ENCODE measurements around the gene PTPRG. TPM values are rescaled to one million over a fixed set of nuclear protein-coding genes. Genes with fewer than 3 reads are reported as not detected.

The PTPRG gene
- total and polyA plus RNA-seq, 11 donors, result 8.0 to 48.5 (median 35.4) TPM

DNA sequence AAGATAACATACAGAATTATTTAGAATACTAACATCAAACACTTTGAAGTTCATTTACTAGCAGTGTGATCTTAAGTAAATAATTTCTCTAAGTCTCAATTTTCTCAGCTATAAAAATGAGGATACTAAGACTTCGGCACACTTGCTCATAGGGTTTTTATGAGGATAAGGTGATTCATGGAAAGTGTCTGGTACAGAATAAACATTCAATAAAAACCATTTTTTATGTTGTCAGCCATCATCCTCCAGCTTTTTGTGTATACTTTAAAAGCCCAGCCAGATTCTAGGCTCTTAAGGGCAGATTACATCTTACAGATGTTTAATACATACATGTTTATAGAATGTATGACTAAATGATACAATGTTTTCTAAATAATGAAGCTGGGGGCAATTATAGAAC, 755.2 kb downstream of the PTPRG start:
- no peak for DNase-seq
- Histone ChIP-seq H3K4me3 (no peak overlapping the region), H3K9me3 (peaks cover 0 to 4% (median 0%) of the 10 kb centered on the region in 12 donors), H3K27ac (no peak overlapping the region), H3K27me3 (no peaks in the 10 kb centered on the region), H3K4me1 (peaks cover 0 to 8% (median 0%) of the 10 kb centered on the region in 12 donors), H3K36me3 (peaks cover 0 to under 1% (median 0%) of the 10 kb centered on the region in 9 donors)
- 96 to 98% (median 97%) methylated on average over 1 of the region's 1 CpG for WGBS, 4 donors
- no peak for TF ChIP-seq POLR2A (IDR thresholded peaks at IDR 0.05)
- TF ChIP-seq, protein P1, sequence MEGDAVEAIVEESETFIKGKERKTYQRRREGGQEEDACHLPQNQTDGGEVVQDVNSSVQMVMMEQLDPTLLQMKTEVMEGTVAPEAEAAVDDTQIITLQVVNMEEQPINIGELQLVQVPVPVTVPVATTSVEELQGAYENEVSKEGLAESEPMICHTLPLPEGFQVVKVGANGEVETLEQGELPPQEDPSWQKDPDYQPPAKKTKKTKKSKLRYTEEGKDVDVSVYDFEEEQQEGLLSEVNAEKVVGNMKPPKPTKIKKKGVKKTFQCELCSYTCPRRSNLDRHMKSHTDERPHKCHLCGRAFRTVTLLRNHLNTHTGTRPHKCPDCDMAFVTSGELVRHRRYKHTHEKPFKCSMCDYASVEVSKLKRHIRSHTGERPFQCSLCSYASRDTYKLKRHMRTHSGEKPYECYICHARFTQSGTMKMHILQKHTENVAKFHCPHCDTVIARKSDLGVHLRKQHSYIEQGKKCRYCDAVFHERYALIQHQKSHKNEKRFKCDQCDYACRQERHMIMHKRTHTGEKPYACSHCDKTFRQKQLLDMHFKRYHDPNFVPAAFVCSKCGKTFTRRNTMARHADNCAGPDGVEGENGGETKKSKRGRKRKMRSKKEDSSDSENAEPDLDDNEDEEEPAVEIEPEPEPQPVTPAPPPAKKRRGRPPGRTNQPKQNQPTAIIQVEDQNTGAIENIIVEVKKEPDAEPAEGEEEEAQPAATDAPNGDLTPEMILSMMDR (IDR thresholded peaks at IDR 0.05), result no peak
- no peak for ATAC-seq
- intact Hi-C loops (cut with DNase I), result loop anchor here in 4 of 10 donors (10.0 kb wide), 2 partner anchors 102 to 112 kb away; no protein-coding TSS in a partner anchor

DNA sequence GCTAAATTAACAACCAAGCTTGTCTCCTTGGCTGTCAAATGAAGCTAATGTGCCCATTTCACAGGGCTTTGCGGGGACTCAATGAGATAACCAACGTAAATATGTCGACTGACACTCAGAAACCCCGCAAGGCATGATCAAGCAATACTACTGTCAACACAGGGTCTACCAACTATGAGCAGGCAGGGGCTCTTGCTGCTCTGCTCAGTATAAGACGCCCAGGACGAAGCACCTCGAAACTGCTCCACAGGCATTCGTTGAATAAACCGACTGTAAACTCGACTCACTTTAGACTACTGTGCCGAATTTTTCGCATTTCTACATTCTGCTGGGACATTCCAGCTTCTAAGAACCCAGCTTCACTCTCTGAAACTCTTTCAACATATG, 757.0 kb downstream of the PTPRG start:
- DNase-seq, result no peak
- no peak for TF ChIP-seq POLR2A (IDR thresholded peaks at IDR 0.05)
- TF ChIP-seq, protein P1 (IDR thresholded peaks at IDR 0.05), result no peak
- H3K4me1 ChIP-seq, result peaks cover 0 to 8% (median 0%) of the 10 kb centered on the region in 12 donors
- H3K27ac ChIP-seq, result peak overlapping the region in 7 of 12 donors; percentile 32 to 82 (median 51)
- H3K27me3 ChIP-seq, result no peaks in the 10 kb centered on the region
- peaks cover 0 to 19% (median 7%) of the 10 kb centered on the region in 9 donors for H3K36me3 ChIP-seq
- ATAC-seq, result no peak
- intact Hi-C loops (cut with DNase I), result loop anchor here in 4 of 10 donors (10.0 kb wide), 2 partner anchors 104 to 114 kb away; no protein-coding TSS in a partner anchor
- H3K4me3 ChIP-seq, result peak overlapping the region in 11 of 12 donors; percentile 35 to 68 (median 61)
- peaks cover 0 to 4% (median 0%) of the 10 kb centered on the region in 12 donors for H3K9me3 ChIP-seq
- WGBS, 4 donors, result 30 to 48% (median 40%) methylated on average over 12 of the region's 12 CpGs

DNA sequence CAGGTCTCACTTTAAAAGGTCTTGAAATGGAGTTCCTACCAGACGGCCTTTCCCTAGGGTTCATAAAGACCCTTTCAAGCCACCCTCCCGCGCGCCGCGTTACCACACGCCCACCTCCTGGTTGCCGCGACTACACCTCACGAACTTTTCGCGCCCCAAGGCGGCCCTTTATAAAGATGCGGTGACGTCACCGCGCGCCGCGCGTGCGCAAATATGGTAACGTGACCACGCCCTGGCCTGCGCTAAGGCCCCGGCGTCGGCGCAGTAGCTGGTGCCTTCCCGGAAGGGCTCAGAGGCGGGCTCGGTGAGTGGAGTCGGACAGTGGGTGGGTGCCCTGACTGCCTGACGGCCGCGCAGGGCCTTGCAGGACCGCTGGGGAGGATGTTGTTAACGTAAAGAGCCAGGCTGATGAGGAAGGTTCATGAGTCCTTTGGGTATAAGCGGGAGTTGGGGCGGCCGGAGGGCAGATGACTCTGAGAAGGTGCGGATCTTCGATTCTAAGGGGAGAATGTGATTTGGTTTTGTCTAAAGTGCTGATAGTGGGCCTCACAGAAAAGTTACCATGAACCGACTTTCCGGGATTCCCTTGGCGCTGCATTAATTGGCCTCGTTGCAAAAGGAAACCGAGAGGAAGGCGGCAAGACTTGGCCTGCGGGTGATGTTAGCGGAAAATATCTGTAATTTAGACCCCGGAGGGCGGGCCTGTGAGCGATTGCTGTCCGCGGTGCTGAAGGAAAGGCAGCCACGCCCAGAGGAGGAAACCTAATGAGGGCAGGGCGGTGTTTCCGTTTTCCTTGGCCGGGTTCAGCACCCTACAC, 757.6 kb downstream of the PTPRG start:
- Histone ChIP-seq H3K36me3 (peaks cover 0 to 25% (median 7%) of the 10 kb centered on the region in 9 donors), H3K9me3 (peaks cover 0 to 4% (median 0%) of the 10 kb centered on the region in 12 donors), H3K4me3 (peak overlapping the region; percentile 14 to 68 (median 60)), H3K27me3 (no peaks in the 10 kb centered on the region), H3K4me1 (peaks cover 0 to 8% (median 0%) of the 10 kb centered on the region in 12 donors), H3K27ac (peak overlapping the region in 11 of 12 donors; percentile 6 to 82 (median 51))
- DNase-seq (peak; percentile 82 to 89 (median 86)), ATAC-seq (peak; percentile 99)
- TF ChIP-seq POLR2A (IDR thresholded peaks at IDR 0.05), result no peak
- WGBS, 4 donors, result 1 to 3% (median 1%) methylated on average over 57 to 60 of the region's 60 CpGs
- intact Hi-C loops (cut with DNase I), result loop anchor here in 4 of 10 donors (10.0 kb wide), 2 partner anchors 104 to 114 kb away; no protein-coding TSS in a partner anchor

DNA sequence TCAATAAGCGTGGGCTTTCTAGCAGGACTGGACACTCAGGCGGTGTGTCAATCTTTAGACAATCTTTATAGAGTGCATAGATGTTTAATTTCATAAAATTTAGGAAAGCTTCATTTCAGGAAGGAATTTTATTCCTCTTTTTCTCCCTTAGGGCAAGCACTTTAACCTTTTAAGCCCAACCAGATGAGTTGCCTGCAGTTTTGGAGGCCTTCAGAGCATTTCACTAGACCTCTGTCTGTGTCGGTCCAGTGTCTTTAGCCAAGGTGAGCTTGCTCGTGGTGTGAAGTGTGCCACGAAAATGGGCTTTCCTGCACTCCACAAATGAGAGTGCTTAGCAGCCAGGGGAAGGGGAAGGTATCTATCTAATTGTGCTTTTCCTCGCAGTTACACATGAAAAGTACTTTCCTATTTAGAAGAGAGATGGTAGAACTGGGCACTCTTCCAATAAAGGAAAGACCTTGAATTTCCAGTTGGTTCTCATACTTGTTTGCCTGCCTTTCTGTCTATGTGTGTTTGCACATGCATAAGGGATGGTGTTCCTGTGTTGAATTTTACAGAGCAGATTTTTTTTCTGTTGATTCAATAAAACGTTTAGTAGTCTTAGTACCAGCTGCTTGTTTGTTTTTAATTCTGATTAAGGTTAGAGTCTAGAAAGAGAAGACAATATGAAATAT, 758.3 kb downstream of the PTPRG start:
- no peak overlapping the region for H3K27ac ChIP-seq
- peaks cover 0 to 33% (median 7%) of the 10 kb centered on the region in 9 donors for H3K36me3 ChIP-seq
- H3K27me3 ChIP-seq, result no peaks in the 10 kb centered on the region
- intact Hi-C loops (cut with DNase I), result loop anchor here in 4 of 10 donors (10.0 kb wide), 2 partner anchors 105 to 115 kb away; no protein-coding TSS in a partner anchor
- peak overlapping the region in 9 of 12 donors; percentile 57 to 68 (median 63) for H3K4me3 ChIP-seq
- H3K4me1 ChIP-seq, result peaks cover 0 to 8% (median 0%) of the 10 kb centered on the region in 12 donors
- ATAC-seq (no peak), DNase-seq (no peak)
- H3K9me3 ChIP-seq, result peaks cover 0 to 4% (median 0%) of the 10 kb centered on the region in 12 donors
- TF ChIP-seq, protein P1 (IDR thresholded peaks at IDR 0.05), result no peak
- no peak for TF ChIP-seq POLR2A (IDR thresholded peaks at IDR 0.05)
- WGBS, 4 donors, result 75 to 81% (median 78%) methylated on average over 7 of the region's 7 CpGs
